Endothelial cell (in vitro differentiated cells): Measurements from ENCODE around the gene TOMM20. TPM values are rescaled to one million over a fixed set of nuclear protein-coding genes. Genes with fewer than 3 reads are reported as not detected.

Experiments
- DNase-seq: peaks from one replicate; pipeline ENCODE4 v3.0.0; 2021; ENCODE audit warnings: low spot score
- H3K27ac Mint-ChIP-seq: one replicate; pipeline ENCODE4 v1.8.0; 2021; ENCODE audit warnings: mixed read lengths, inconsistent platforms; ENCODE audit not compliant: unreplicated experiment
- H3K27me3 Mint-ChIP-seq: one replicate; pipeline ENCODE4 v1.8.0; 2021; ENCODE audit warnings: mild to moderate bottlenecking, moderate library complexity, mixed read lengths, inconsistent platforms; ENCODE audit not compliant: unreplicated experiment
- H3K36me3 Mint-ChIP-seq: one replicate; pipeline ENCODE4 v1.8.0; 2021; ENCODE audit warnings: mild to moderate bottlenecking, low read depth, mixed read lengths, inconsistent platforms; ENCODE audit not compliant: unreplicated experiment
- H3K4me1 Mint-ChIP-seq: one replicate; pipeline ENCODE4 v1.8.0; 2021; ENCODE audit warnings: mild to moderate bottlenecking, mixed read lengths, inconsistent platforms; ENCODE audit not compliant: unreplicated experiment
- H3K4me3 Mint-ChIP-seq: one replicate; pipeline ENCODE4 v1.8.0; 2021; ENCODE audit warnings: mild to moderate bottlenecking, mixed read lengths, inconsistent platforms; ENCODE audit not compliant: unreplicated experiment
- H3K9me3 Mint-ChIP-seq: one replicate; pipeline ENCODE4 v1.8.0; 2021; ENCODE audit warnings: mixed read lengths, inconsistent platforms; ENCODE audit not compliant: unreplicated experiment
- total RNA-seq: library from RNA; stranded (reverse); fragmentation: NEBNext Ultra II Directional; extraction: Animal tissue kit (Norgen Biotek cat#: 25700); gene quantifications from one replicate; pipeline ENCODE4 v1.2.1, GENCODE V29; 2021; ENCODE audit not compliant: unreplicated experiment
- TF ChIP-seq, protein P1 (sequence below): fragments of 200-600 bp; sonication (generic); IDR thresholded peaks from one replicate; pipeline ENCODE4 v1.5.0; 2021; ENCODE audit warnings: antibody characterized with exemption; ENCODE audit not compliant: unreplicated experiment

The TOMM20 gene
- total RNA-seq, 1 donor from 2014 or later: 105 TPM

- H3K4me1 Mint-ChIP-seq: peaks cover 38% of the 10 kb centered on the region
- no peak for DNase-seq
These were observed 49.0 kb downstream of the TOMM20 start for GRCh38 chr1:235079443-235080296.

GRCh38 chr1:235078480-235079381, 49.9 kb downstream of the TOMM20 start:
- TF ChIP-seq, protein P1, sequence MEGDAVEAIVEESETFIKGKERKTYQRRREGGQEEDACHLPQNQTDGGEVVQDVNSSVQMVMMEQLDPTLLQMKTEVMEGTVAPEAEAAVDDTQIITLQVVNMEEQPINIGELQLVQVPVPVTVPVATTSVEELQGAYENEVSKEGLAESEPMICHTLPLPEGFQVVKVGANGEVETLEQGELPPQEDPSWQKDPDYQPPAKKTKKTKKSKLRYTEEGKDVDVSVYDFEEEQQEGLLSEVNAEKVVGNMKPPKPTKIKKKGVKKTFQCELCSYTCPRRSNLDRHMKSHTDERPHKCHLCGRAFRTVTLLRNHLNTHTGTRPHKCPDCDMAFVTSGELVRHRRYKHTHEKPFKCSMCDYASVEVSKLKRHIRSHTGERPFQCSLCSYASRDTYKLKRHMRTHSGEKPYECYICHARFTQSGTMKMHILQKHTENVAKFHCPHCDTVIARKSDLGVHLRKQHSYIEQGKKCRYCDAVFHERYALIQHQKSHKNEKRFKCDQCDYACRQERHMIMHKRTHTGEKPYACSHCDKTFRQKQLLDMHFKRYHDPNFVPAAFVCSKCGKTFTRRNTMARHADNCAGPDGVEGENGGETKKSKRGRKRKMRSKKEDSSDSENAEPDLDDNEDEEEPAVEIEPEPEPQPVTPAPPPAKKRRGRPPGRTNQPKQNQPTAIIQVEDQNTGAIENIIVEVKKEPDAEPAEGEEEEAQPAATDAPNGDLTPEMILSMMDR: no peak
- Mint-ChIP-seq H3K36me3 (no peaks in the 10 kb centered on the region), H3K4me1 (peaks cover 38% of the 10 kb centered on the region), H3K9me3 (no peaks in the 10 kb centered on the region), H3K27me3 (peaks cover 7% of the 10 kb centered on the region), H3K4me3 (no peak overlapping the region), H3K27ac (no peak overlapping the region)
- DNase-seq: no peak

More at GRCh38 chr1:235079443-235080296, 49.0 kb downstream of the TOMM20 start:
- no peak overlapping the region for H3K4me3 Mint-ChIP-seq
- H3K27ac Mint-ChIP-seq: no peak overlapping the region
- TF ChIP-seq, protein P1: no peak
- peaks cover 7% of the 10 kb centered on the region for H3K27me3 Mint-ChIP-seq
- H3K36me3 Mint-ChIP-seq: no peaks in the 10 kb centered on the region
- no peaks in the 10 kb centered on the region for H3K9me3 Mint-ChIP-seq

- TF ChIP-seq, protein P1: no peak
- H3K4me3 Mint-ChIP-seq: no peak overlapping the region
- no peak for DNase-seq
These were observed 50.8 kb downstream of the TOMM20 start for GRCh38 chr1:235077571-235078479.

DNA sequence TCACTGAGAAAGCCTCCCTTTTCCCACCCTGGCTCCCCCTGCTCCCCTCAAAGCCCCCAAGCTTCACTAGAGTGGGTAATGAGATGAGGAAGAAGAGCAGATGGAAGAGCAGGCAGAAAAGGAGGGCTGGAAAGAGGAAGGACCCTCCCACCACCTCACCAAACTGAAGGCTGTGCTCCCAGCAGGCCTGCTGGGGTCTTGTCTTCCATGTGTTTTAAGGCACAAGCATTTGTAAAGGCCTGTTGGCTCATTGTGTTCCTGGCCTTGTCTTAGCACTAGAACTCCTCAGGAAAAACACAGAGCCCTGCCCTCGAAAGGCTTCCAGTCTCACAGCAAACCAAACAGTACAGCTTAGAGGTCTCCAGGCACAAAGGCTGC, 51.5 kb downstream of the TOMM20 start:
- H3K4me1 Mint-ChIP-seq: peaks cover 33% of the 10 kb centered on the region
- no peak overlapping the region for H3K27ac Mint-ChIP-seq
- H3K27me3 Mint-ChIP-seq: peaks cover 7% of the 10 kb centered on the region

More at GRCh38 chr1:235077571-235078479, 50.8 kb downstream of the TOMM20 start:
- no peaks in the 10 kb centered on the region for H3K9me3 Mint-ChIP-seq
- H3K27ac Mint-ChIP-seq: no peak overlapping the region
- H3K4me1 Mint-ChIP-seq: peaks cover 31% of the 10 kb centered on the region
- H3K36me3 Mint-ChIP-seq: no peaks in the 10 kb centered on the region
- peaks cover 7% of the 10 kb centered on the region for H3K27me3 Mint-ChIP-seq

More for the DNA sequence above, 51.5 kb downstream of the TOMM20 start:
- Mint-ChIP-seq H3K9me3 (no peaks in the 10 kb centered on the region), H3K4me3 (no peak overlapping the region), H3K36me3 (no peaks in the 10 kb centered on the region)
- TF ChIP-seq, protein P1: no peak
- no peak for DNase-seq
